Fibroblast of villous mesenchyme (primary cell): ENCODE measurements around the gene FOXI2. TPM values are rescaled to one million over a fixed set of nuclear protein-coding genes. Genes with fewer than 3 reads are reported as not detected.

Source experiments
- DNase-seq: peaks from one replicate; pipeline ENCODE4 v3.0.0-alpha.2; 2010; ENCODE audit warnings: low read depth
- H3K4me3 ChIP-seq: 2 replicates; pipeline ENCODE4 v1.5.1; 2011; ENCODE audit warnings: low read depth, mild to moderate bottlenecking, low read length
- total RNA-seq: library from RNA; depleted of rRNA; stranded (reverse); fragments of >200 nt; gene quantifications from 2 replicates; pipeline ENCODE4 v1.2.3, GENCODE V29; 2012
- TF ChIP-seq, protein P1 (sequence below): IDR thresholded peaks from 2 replicates; pipeline ENCODE4 v1.5.1; 2012; ENCODE audit warnings: low read depth, mild to moderate bottlenecking, low read length; ENCODE audit not compliant: insufficient read depth

The FOXI2 gene
- not detected in 2 replicates for total RNA-seq

- DNase-seq, result no peak
- H3K4me3 ChIP-seq, result no peak within 1 kb of the TSS
- TF ChIP-seq, protein P1, sequence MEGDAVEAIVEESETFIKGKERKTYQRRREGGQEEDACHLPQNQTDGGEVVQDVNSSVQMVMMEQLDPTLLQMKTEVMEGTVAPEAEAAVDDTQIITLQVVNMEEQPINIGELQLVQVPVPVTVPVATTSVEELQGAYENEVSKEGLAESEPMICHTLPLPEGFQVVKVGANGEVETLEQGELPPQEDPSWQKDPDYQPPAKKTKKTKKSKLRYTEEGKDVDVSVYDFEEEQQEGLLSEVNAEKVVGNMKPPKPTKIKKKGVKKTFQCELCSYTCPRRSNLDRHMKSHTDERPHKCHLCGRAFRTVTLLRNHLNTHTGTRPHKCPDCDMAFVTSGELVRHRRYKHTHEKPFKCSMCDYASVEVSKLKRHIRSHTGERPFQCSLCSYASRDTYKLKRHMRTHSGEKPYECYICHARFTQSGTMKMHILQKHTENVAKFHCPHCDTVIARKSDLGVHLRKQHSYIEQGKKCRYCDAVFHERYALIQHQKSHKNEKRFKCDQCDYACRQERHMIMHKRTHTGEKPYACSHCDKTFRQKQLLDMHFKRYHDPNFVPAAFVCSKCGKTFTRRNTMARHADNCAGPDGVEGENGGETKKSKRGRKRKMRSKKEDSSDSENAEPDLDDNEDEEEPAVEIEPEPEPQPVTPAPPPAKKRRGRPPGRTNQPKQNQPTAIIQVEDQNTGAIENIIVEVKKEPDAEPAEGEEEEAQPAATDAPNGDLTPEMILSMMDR, result no peak
These were observed at the start of gene FOXI2 for GRCh38 chr10:127736915-127737562. TSS of gene FOXI2 (plus strand) at chr10:127737185. CDS start at chr10:127737274, 89 bp downstream.

- H3K4me3 ChIP-seq, result no peak overlapping the region
- TF ChIP-seq, protein P1, result no peak
- no peak for DNase-seq
These were observed 49.4 kb upstream of the FOXI2 start for GRCh38 chr10:127687548-127687947.

GRCh38 chr10:127690176-127690835, 46.7 kb upstream of the FOXI2 start:
- TF ChIP-seq, protein P1, result no peak
- H3K4me3 ChIP-seq, result no peak overlapping the region
- no peak for DNase-seq

DNA sequence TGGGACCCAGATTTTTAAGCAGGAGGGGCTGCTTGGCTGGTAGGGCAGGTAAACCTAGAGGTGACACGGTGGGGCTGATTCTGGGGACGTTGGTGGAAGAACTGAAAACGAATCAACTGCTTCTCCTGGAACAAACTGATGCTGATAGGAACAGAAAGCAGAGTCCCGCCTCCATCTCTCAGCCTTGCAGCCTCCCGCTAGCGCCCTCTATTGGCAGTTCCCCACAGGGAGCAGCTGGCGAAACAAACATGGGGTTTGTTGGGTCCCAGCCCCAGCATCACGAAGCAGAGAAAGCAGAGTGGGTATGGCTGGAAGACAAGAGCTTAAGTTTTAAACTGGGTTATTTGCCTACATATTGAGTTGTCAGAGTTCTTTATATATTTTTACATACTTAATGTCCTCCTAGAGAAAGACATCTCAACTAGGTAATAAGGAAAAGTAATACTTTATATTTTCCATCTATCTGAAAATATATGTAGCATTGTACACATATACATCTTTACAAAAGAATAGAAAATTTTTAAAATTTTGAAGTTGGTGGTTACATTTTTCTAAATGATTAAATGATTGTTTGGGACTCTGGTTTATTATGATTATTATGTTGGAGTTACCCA, 42.3 kb upstream of the FOXI2 start:
- H3K4me3 ChIP-seq, result no peak overlapping the region
- TF ChIP-seq, protein P1, result peak; percentile 44
- peak; percentile 6 for DNase-seq

DNA sequence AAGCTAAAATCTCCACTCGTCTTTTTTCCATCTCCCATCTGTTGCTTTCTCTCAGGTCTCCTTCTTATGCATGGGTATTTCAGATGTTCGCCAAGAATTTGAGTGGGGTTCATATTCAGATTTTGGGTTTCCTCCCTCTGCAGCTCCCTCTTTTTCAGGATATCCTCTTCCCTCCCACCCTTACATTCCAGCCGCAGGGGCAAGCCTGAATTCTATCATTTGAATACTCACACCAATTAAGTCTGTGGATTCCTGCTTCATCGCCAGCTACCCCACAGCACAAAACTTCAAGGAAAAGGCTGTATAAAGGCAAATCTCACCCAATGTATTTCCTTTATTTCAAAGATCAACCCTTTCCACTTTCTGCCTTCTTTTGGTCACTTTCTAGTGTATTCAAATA, 41.6 kb upstream of the FOXI2 start:
- TF ChIP-seq, protein P1, result no peak
- DNase-seq, result no peak
- H3K4me3 ChIP-seq, result no peak overlapping the region

- TF ChIP-seq, protein P1, result no peak
- no peak overlapping the region for H3K4me3 ChIP-seq
These were observed 38.1 kb upstream of the FOXI2 start for GRCh38 chr10:127698886-127699285.

More at GRCh38 chr10:127698886-127699285, 38.1 kb upstream of the FOXI2 start:
- DNase-seq, result no peak
